RWPE2 (cell line): ENCODE measurements around the gene GMPPA.
A peak's percentile ranks its signal among the peaks of the same experiment; 100 is the strongest.

Experiments
- ATAC-seq: fragments of 200-7000 bp; cut with Tn5 transposase; 3 replicates; pipeline ENCODE4 v1.9.1; 2021; ENCODE audit warnings: low read depth
- DNase-seq: peaks from one replicate; pipeline ENCODE4 v3.0.0-alpha.2; 2020; ENCODE audit warnings: low spot score
- H3K27ac ChIP-seq: fragments of 450-650 bp; 2 replicates; pipeline ENCODE4 v1.5.1; 2017; ENCODE audit warnings: mild to moderate bottlenecking; ENCODE audit not compliant: poor library complexity, severe bottlenecking
- H3K27me3 ChIP-seq: fragments of 250-450 bp; sonication (Bioruptor Pico); 2 replicates; pipeline ENCODE4 v1.5.1; 2021; ENCODE audit warnings: mild to moderate bottlenecking, moderate library complexity; ENCODE audit not compliant: insufficient read depth, poor library complexity, severe bottlenecking
- H3K36me3 ChIP-seq: fragments of 250-450 bp; sonication (Bioruptor Pico); 2 replicates; pipeline ENCODE4 v1.5.1; 2020; ENCODE audit warnings: low read depth, mild to moderate bottlenecking, moderate library complexity
- H3K4me1 ChIP-seq: fragments of 250-450 bp; sonication (Bioruptor Pico); 2 replicates; pipeline ENCODE4 v1.5.1; 2021; ENCODE audit warnings: mild to moderate bottlenecking, moderate library complexity; ENCODE audit not compliant: insufficient read depth, poor library complexity, severe bottlenecking
- H3K4me3 ChIP-seq: fragments of 250-450 bp; sonication (Bioruptor Pico); 2 replicates; pipeline ENCODE4 v1.5.1; 2021; ENCODE audit warnings: mild to moderate bottlenecking, moderate library complexity; ENCODE audit not compliant: severe bottlenecking
- H3K9me3 ChIP-seq: fragments of 250-450 bp; sonication (Bioruptor Pico); 2 replicates; pipeline ENCODE4 v1.5.1; 2021; ENCODE audit warnings: mild to moderate bottlenecking, moderate library complexity; ENCODE audit not compliant: severe bottlenecking
- CTCF ChIP-seq: fragments of 450-650 bp; IDR thresholded peaks from one replicate; pipeline ENCODE4 v1.5.1; 2017; ENCODE audit warnings: mild to moderate bottlenecking, moderate library complexity; ENCODE audit not compliant: poor library complexity, severe bottlenecking

Gene GMPPA

GRCh38 chr2:219507581-219508443 lies 9.1 kb downstream of the GMPPA start:
- no peak for TF ChIP-seq CTCF
- H3K27ac ChIP-seq = no peak overlapping the region
- no peak for ATAC-seq
- H3K27me3 ChIP-seq = peaks cover 30% of the 10 kb centered on the region
- no peaks in the 10 kb centered on the region for H3K9me3 ChIP-seq
- H3K4me1 ChIP-seq = no peaks in the 10 kb centered on the region
- peaks cover 16% of the 10 kb centered on the region for H3K36me3 ChIP-seq
- H3K4me3 ChIP-seq = no peak overlapping the region
- DNase-seq = no peak

- Histone ChIP-seq H3K4me1 (no peaks in the 10 kb centered on the region), H3K27ac (no peak overlapping the region), H3K27me3 (peaks cover 36% of the 10 kb centered on the region), H3K9me3 (no peaks in the 10 kb centered on the region), H3K36me3 (peaks cover 12% of the 10 kb centered on the region), H3K4me3 (no peak overlapping the region)
- DNase-seq = no peak
- no peak for ATAC-seq
- no peak for TF ChIP-seq CTCF
Measured at GRCh38 chr2:219508444-219508734, 9.7 kb downstream of the GMPPA start.

- DNase-seq = no peak
- Histone ChIP-seq H3K27ac (no peak overlapping the region), H3K4me3 (no peak overlapping the region), H3K4me1 (no peaks in the 10 kb centered on the region), H3K27me3 (peaks cover 44% of the 10 kb centered on the region), H3K36me3 (peaks cover 11% of the 10 kb centered on the region; the same call in 1 of the 2 replicates), H3K9me3 (no peaks in the 10 kb centered on the region)
- peak; percentile 30 for ATAC-seq
- TF ChIP-seq CTCF = no peak
Measured at GRCh38 chr2:219508971-219509779, 10.5 kb downstream of the GMPPA start.

GRCh38 chr2:219509780-219510511 lies 11.3 kb downstream of the GMPPA start:
- Histone ChIP-seq H3K9me3 (no peaks in the 10 kb centered on the region), H3K4me1 (no peaks in the 10 kb centered on the region), H3K27me3 (peaks cover 52% of the 10 kb centered on the region), H3K36me3 (0 out of 2 replicates have a peak, but pooled peaks cover 4% of the 10 kb centered on the region), H3K4me3 (no peak overlapping the region), H3K27ac (no peak overlapping the region)
- ATAC-seq = peak; percentile 72
- TF ChIP-seq CTCF = peak; percentile 72
- DNase-seq = no peak
